Neural cell (in vitro differentiated cells): ENCODE data around the gene TRAPPC10. TPM values are rescaled to one million over a fixed set of nuclear protein-coding genes. Genes with fewer than 3 reads are reported as not detected.

ENCODE experiments used
- H2AFZ ChIP-seq: fragments of 200-600, 300-800 bp; sonication (generic), shearing (Covaris generic); 2 replicates; pipeline ENCODE4 v1.6.0; 2014; ENCODE audit warnings: low read depth, mild to moderate bottlenecking, antibody characterized with exemption, low read length, moderate library complexity
- H3F3A ChIP-seq: fragments of 200-600 bp; shearing (Covaris generic); 2 replicates; pipeline ENCODE4 v1.6.1; 2016; ENCODE audit warnings: mild to moderate bottlenecking, moderate library complexity, mixed read lengths, antibody characterized with exemption, low read length; ENCODE audit not compliant: insufficient read depth, poor library complexity, severe bottlenecking
- H3K27ac ChIP-seq: fragments of 200-600, 300-800 bp; sonication (generic), shearing (Covaris generic); 2 replicates; pipeline ENCODE4 v1.5.1; 2014; ENCODE audit warnings: mild to moderate bottlenecking, low read length, moderate library complexity
- H3K27me3 ChIP-seq: fragments of 300-800, 200-600 bp; sonication (generic), shearing (Covaris generic); 2 replicates; pipeline ENCODE4 v1.6.0; 2014; ENCODE audit warnings: mild to moderate bottlenecking, low read depth, low read length, moderate library complexity; ENCODE audit not compliant: insufficient read depth
- H3K36me3 ChIP-seq: fragments of 300-800, 200-600 bp; sonication (generic), shearing (Covaris generic); 2 replicates; pipeline ENCODE4 v1.5.1; 2014; ENCODE audit warnings: mild to moderate bottlenecking, antibody characterized with exemption, low read length, moderate library complexity; ENCODE audit not compliant: insufficient read depth
- H3K4me2 ChIP-seq: fragments of 300-800, 200-600 bp; sonication (generic), shearing (Covaris generic); 2 replicates; pipeline ENCODE4 v1.6.0; 2014; ENCODE audit warnings: mild to moderate bottlenecking, low read length
- H3K4me3 ChIP-seq: fragments of 300-800, 200-600 bp; sonication (generic), shearing (Covaris generic); 2 replicates; pipeline ENCODE4 v1.5.1; 2014; ENCODE audit warnings: mild to moderate bottlenecking, low read length, moderate library complexity
- H3K79me2 ChIP-seq: fragments of 200-600 bp; shearing (Covaris generic); replicated peaks from 2 replicates; pipeline ENCODE4 v1.6.0; 2014; ENCODE audit warnings: mild to moderate bottlenecking, low read length, moderate library complexity; ENCODE audit not compliant: insufficient read depth
- H3K9ac ChIP-seq: fragments of 300-800, 200-600 bp; sonication (generic), shearing (Covaris generic); 2 replicates; pipeline ENCODE4 v1.6.1; 2016; ENCODE audit warnings: mild to moderate bottlenecking, low read length, mixed read lengths
- H3K9me2 ChIP-seq: fragments of 200-600 bp; shearing (Covaris generic); 2 replicates; pipeline ENCODE4 v1.6.1; 2016; ENCODE audit warnings: mild to moderate bottlenecking, low read length, mixed read lengths; ENCODE audit not compliant: insufficient read depth
- H3K9me3 ChIP-seq: fragments of 200-600, 300-800 bp; sonication (generic), shearing (Covaris generic); 2 replicates; pipeline ENCODE4 v1.6.1; 2016; ENCODE audit warnings: mild to moderate bottlenecking, mixed run types, low read length, moderate library complexity, mixed read lengths
- H4K20me1 ChIP-seq: fragments of 200-600 bp; shearing (Covaris generic); 2 replicates; pipeline ENCODE4 v1.6.1; 2016; ENCODE audit warnings: mild to moderate bottlenecking, mixed run types; ENCODE audit not compliant: insufficient read depth
- EP300 ChIP-seq: fragments of 450-650 bp; conservative IDR thresholded peaks from 2 replicates; pipeline ENCODE4 v1.6.1; 2014; ENCODE audit warnings: antibody characterized with exemption, mild to moderate bottlenecking, moderate library complexity; ENCODE audit not compliant: poor library complexity, severe bottlenecking
- EZH2 ChIP-seq: fragments of 200-600, 300-800 bp; shearing (Covaris generic), sonication (generic); IDR thresholded peaks from 2 replicates; pipeline ENCODE4 v1.6.1; 2014; ENCODE audit warnings: antibody characterized with exemption, low read length, borderline replicate concordance, mild to moderate bottlenecking; ENCODE audit not compliant: insufficient read depth, poor library complexity, severe bottlenecking
- MXI1 ChIP-seq: fragments of 450-650 bp; conservative IDR thresholded peaks from 2 replicates; pipeline ENCODE4 v1.6.1; 2014; ENCODE audit warnings: antibody characterized with exemption, mild to moderate bottlenecking; ENCODE audit not compliant: poor library complexity, severe bottlenecking
- POLR2AphosphoS5 ChIP-seq: IDR thresholded peaks from 2 replicates; pipeline ENCODE4 v1.6.1; 2012
- RAD21 ChIP-seq: fragments of 450-650 bp; conservative IDR thresholded peaks from 2 replicates; pipeline ENCODE4 v1.6.1; 2014; ENCODE audit warnings: antibody characterized with exemption, mild to moderate bottlenecking, moderate library complexity
- SMC3 ChIP-seq: fragments of 450-650 bp; conservative IDR thresholded peaks from 2 replicates; pipeline ENCODE4 v1.6.1; 2014; ENCODE audit warnings: antibody characterized with exemption, mild to moderate bottlenecking, moderate library complexity; ENCODE audit not compliant: poor library complexity
- TAF1 ChIP-seq: IDR thresholded peaks from 2 replicates; pipeline ENCODE4 v1.6.1; 2012; ENCODE audit warnings: low read depth
- polyA plus RNA-seq: library from polyadenylated mRNA; depleted of rRNA; stranded (reverse); fragments of >200 nt; gene quantifications from 2 replicates; pipeline ENCODE4 v1.2.3, GENCODE V29; 2014
- TF ChIP-seq, protein P1 (sequence below): IDR thresholded peaks from 2 replicates; pipeline ENCODE4 v1.6.1; 2012; ENCODE audit warnings: borderline replicate concordance
- TF ChIP-seq, protein P2 (sequence below): fragments of 450-650 bp; IDR thresholded peaks from 2 replicates; pipeline ENCODE4 v1.5.1; 2014; ENCODE audit warnings: antibody characterized with exemption, mild to moderate bottlenecking, moderate library complexity; ENCODE audit not compliant: poor library complexity, severe bottlenecking

TRAPPC10 gene
- polyA plus RNA-seq, 1 donor from 2014 or later, result 17.8 TPM

- Histone ChIP-seq H3K36me3 (no peaks in the 10 kb centered on the region), H3K27ac (no peak overlapping the region), H3F3A (no peaks in the 10 kb centered on the region)
These were observed 41.6 kb upstream of the TRAPPC10 start for GRCh38 chr21:43970551-43970950.

GRCh38 chr21:43971201-43971991, 40.7 kb upstream of the TRAPPC10 start:
- Histone ChIP-seq H3K9me2 (no peaks in the 10 kb centered on the region), H3K36me3 (no peaks in the 10 kb centered on the region), H3K27me3 (no peaks in the 10 kb centered on the region), H3F3A (no peaks in the 10 kb centered on the region), H3K9ac (no peak overlapping the region), H2AFZ (no peak overlapping the region), H3K4me2 (no peak overlapping the region), H3K27ac (no peak overlapping the region), H4K20me1 (no peaks in the 10 kb centered on the region), H3K9me3 (no peaks in the 10 kb centered on the region), H3K4me3 (no peak overlapping the region), H3K79me2 (no peaks in the 10 kb centered on the region)
- TF ChIP-seq, protein P1, sequence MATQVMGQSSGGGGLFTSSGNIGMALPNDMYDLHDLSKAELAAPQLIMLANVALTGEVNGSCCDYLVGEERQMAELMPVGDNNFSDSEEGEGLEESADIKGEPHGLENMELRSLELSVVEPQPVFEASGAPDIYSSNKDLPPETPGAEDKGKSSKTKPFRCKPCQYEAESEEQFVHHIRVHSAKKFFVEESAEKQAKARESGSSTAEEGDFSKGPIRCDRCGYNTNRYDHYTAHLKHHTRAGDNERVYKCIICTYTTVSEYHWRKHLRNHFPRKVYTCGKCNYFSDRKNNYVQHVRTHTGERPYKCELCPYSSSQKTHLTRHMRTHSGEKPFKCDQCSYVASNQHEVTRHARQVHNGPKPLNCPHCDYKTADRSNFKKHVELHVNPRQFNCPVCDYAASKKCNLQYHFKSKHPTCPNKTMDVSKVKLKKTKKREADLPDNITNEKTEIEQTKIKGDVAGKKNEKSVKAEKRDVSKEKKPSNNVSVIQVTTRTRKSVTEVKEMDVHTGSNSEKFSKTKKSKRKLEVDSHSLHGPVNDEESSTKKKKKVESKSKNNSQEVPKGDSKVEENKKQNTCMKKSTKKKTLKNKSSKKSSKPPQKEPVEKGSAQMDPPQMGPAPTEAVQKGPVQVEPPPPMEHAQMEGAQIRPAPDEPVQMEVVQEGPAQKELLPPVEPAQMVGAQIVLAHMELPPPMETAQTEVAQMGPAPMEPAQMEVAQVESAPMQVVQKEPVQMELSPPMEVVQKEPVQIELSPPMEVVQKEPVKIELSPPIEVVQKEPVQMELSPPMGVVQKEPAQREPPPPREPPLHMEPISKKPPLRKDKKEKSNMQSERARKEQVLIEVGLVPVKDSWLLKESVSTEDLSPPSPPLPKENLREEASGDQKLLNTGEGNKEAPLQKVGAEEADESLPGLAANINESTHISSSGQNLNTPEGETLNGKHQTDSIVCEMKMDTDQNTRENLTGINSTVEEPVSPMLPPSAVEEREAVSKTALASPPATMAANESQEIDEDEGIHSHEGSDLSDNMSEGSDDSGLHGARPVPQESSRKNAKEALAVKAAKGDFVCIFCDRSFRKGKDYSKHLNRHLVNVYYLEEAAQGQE, result no peak
- TF ChIP-seq EP300, result no peak
- no peak for TF ChIP-seq MXI1
- no peak for TF ChIP-seq RAD21
- TF ChIP-seq SMC3, result no peak
- TF ChIP-seq TAF1, result no peak
- TF ChIP-seq POLR2AphosphoS5, result no peak
- TF ChIP-seq, protein P2, sequence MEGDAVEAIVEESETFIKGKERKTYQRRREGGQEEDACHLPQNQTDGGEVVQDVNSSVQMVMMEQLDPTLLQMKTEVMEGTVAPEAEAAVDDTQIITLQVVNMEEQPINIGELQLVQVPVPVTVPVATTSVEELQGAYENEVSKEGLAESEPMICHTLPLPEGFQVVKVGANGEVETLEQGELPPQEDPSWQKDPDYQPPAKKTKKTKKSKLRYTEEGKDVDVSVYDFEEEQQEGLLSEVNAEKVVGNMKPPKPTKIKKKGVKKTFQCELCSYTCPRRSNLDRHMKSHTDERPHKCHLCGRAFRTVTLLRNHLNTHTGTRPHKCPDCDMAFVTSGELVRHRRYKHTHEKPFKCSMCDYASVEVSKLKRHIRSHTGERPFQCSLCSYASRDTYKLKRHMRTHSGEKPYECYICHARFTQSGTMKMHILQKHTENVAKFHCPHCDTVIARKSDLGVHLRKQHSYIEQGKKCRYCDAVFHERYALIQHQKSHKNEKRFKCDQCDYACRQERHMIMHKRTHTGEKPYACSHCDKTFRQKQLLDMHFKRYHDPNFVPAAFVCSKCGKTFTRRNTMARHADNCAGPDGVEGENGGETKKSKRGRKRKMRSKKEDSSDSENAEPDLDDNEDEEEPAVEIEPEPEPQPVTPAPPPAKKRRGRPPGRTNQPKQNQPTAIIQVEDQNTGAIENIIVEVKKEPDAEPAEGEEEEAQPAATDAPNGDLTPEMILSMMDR, result no peak
- no peak for TF ChIP-seq EZH2

More at GRCh38 chr21:43970551-43970950, 41.6 kb upstream of the TRAPPC10 start:
- Histone ChIP-seq H3K9me3 (no peaks in the 10 kb centered on the region), H3K4me2 (no peak overlapping the region), H2AFZ (no peak overlapping the region), H3K27me3 (no peaks in the 10 kb centered on the region), H3K9ac (no peak overlapping the region), H3K79me2 (no peaks in the 10 kb centered on the region), H3K9me2 (no peaks in the 10 kb centered on the region), H3K4me3 (no peak overlapping the region), H4K20me1 (no peaks in the 10 kb centered on the region)
- TF ChIP-seq, protein P2, result no peak
- TF ChIP-seq EZH2 (no peak), MXI1 (no peak)
